Stimulated activated CD8-positive, alpha-beta memory T cell treated with anti-CD3 and anti-CD28 coated beads, Interleukin-4, amount 100 ng/mL, for 24 hours (primary cell): ENCODE data around the gene ARHGAP15.

ENCODE experiments used
- DNase-seq: peaks from one replicate; pipeline ENCODE4 v3.0.0-alpha.2; 2020; ENCODE audit warnings: low read depth

ARHGAP15 gene

DNA sequence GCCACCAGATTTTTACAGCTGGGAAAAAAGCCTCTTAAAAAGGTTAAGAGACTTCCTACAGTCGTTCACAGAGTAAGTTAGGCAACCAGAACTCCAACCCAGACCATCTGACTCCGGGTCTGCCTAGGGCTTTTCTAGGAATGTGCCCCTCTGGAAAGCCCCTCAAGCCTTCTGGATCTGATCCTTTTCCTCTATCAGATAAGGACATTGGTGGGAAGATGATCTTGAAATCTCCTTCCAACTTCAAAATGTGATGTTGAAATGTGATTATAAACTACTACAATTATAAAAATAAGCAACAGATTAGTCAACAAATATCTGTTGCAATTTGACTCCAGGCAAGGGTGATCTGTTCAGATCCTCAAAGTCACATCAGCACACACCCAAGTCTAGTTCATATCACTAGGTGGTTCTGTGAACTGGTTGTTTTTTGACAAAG, 270.4 kb downstream of the ARHGAP15 start:
- DNase-seq: no peak

DNA sequence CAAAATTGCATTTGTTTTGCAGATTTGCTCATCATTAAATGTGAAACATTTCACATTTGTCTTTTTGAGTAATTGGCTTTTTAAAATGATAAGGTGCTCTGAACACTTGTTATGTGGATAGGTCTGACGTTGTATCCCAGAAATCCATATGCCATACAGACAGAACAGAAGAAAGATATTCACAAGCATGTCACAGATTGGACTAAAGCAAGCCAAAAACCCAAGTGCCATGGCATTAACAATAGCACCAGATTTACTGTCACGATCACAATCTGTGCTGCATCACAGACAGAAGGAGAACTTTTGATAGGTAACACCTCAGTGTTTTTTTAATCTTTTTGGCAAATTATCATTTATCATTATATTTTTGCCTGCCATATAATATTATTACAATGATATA, 272.6 kb downstream of the ARHGAP15 start:
- DNase-seq: no peak

- no peak for DNase-seq
Measured at GRCh38 chr2:143402451-143402850, 273.2 kb downstream of the ARHGAP15 start.

DNA sequence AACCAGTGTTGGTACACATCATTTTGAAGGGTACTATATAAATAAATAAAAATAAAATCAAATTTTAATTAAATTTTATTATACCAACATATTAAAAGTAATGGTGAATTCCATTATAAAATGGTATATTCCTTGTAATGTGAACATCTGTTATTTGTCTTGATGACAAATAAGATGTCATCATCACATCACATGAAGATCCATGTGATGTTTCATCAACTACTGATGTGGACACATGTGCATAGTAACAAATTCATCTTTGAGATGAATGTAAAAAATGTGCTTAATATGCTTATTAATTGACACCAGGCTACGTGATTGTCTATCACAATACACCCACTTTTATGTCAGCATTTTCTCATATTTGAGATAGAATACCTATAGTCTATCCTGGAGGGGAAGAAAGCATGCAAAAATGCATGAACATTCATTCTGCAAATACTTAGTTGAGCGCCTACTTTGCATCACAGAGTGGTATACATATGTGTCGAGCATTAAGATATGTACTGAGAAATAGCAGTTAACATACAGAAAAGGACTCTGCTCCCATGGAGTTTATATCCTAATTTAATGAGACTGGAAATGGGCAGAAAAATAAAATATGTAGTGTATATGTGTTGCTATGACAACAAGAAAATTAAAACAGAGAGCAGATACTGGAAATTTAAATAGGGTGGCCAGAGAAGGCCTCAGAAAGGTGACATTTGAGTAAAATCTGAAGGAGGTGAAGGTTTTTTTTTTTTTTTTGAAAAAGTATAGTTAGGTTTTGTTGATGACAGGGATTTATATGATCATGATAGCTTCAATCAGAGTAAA, 281.1 kb downstream of the ARHGAP15 start:
- DNase-seq: no peak

DNA sequence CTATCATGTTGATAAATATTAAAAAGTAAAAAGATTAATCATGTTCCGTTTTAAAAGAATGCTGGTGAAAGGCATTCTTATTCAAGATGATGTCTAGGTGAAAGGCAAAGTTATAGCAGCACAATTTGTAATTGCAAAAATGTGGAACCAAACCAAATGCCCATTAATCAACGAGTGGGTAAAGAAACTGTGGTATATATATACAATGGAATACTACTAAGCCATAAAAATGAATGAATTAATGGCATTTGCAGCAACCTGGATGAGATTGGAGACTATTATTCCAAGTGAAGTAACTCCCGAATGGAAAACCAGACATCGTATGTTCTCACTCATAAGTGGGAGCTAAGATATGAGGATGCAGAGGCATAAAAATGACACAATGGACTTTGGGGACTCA, 286.4 kb downstream of the ARHGAP15 start:
- no peak for DNase-seq

DNA sequence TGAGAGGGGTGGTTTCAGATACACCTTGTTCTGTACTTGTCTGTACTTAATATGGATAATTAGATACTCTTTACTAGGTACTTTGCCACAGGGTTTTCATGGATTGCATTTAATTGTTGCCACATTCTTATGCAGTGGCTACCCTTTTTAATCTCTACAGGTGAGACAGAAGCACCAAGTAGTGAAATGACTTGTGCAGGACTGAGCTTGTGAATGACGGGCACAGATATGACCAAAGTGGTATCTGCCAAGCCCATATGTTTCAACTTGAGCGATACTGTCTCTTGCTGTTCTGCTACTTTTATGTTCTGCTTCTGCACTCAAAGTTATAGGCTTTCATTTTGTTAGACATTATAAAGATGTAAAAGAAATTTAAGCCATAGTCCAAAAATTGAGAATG, 288.2 kb downstream of the ARHGAP15 start:
- DNase-seq: no peak

DNA sequence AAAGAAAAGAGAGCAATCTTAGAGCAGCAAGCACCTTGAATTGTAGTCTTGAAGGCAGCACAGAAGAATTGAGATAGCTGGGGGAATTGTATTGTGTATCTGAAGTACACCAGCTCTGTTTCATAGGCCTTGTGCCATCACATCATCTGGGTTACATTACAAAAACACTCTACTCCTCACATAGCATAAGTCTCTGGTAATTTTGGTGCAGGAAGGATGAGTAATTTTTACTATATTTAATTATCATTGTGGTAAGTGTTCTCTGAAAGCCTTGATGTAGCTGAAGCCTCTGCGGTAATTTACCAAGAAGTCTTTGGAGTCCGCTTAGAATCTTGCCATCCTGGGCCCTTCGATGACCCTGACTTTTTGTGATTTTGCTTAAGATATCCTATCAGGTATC, 291.1 kb downstream of the ARHGAP15 start:
- DNase-seq: no peak

GRCh38 chr2:143422681-143423080, 293.5 kb downstream of the ARHGAP15 start:
- no peak for DNase-seq

GRCh38 chr2:143425896-143426295, 296.7 kb downstream of the ARHGAP15 start:
- no peak for DNase-seq

- DNase-seq: no peak
Measured at GRCh38 chr2:143426296-143426695, 297.1 kb downstream of the ARHGAP15 start.

- no peak for DNase-seq
Measured at GRCh38 chr2:143428700-143429099, 299.5 kb downstream of the ARHGAP15 start.

GRCh38 chr2:143429932-143430679, 300.9 kb downstream of the ARHGAP15 start:
- DNase-seq: no peak

DNA sequence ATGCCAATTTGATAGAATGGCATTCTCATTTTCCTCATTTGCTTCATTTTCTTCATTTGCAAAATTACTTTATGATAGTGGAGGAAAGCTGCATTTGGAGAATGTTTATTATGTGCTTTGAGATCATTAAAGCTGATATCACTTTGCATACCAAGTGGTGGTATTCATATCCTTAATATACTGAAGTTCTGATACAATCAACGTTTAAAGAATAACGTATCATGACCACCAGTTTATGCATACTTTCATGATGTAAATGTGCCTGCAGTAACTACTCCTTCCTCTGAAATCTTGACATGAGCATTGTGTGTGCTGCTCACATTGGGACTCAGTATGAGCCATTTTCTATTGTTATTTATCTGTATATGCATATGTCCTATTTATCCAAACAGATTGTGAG, 302.1 kb downstream of the ARHGAP15 start:
- DNase-seq: no peak

- DNase-seq: no peak
Measured at GRCh38 chr2:143433251-143433650, 304.0 kb downstream of the ARHGAP15 start.

DNA sequence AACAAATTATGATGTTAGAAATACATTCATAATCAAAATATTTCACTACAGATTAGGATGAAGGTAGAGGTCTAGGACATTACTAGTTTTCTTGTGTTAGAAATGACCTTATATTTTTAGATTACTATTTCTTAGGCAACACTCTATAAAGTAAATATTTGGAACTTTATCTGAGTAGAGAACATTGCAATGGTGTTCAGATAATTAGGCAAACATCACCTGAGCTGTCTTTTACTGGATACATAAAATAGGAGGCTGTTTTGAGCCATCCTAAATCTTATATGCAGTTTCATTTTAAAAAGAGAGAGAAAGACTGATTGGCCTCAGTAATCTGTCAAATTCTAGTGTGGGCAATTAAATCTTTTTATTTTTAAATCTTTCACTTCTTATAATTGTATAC, 304.6 kb downstream of the ARHGAP15 start:
- DNase-seq: no peak

DNA sequence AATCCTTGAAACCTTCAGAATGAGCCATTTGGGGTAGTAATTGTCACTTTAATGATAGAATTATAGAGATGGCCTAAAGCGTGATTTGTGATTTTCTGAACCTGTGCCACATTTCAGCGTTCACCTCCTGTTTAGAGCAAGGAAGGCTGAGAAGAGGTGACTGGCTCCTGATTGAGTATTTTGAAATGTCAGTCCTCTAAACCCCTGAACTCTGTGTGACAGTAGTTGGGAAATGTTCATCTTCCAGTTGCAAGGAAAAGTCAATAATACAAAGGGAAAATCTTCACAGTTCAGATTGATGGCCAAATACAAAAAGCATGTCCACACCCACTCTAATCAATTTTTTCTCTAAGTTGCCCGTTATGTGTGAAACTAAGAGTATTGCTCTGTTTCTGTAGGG, 305.2 kb downstream of the ARHGAP15 start:
- no peak for DNase-seq

DNA sequence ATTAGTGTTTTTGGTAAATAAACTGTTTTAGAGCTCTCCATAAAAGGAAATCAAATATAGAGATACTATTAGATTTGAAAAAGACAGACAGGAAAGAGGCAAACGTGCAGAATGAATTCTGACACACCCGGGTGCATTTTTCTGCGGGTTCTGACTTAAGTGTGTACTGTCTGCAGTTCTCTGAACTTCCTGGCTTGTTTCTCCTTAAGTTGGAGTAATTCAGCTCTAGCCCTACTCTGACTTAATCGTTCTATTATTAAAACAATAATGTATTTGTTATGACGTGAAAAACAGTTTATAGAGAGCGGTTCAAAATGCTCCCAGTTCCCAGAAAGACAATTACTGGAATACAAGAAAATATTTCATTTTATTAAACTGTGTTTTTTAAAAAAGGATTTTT, 305.9 kb downstream of the ARHGAP15 start:
- DNase-seq: no peak

GRCh38 chr2:143436951-143437350, 307.7 kb downstream of the ARHGAP15 start:
- no peak for DNase-seq

- no peak for DNase-seq
Measured at GRCh38 chr2:143440411-143441012, 311.3 kb downstream of the ARHGAP15 start.

- DNase-seq: no peak
Measured at GRCh38 chr2:143442193-143442592, 313.0 kb downstream of the ARHGAP15 start.

DNA sequence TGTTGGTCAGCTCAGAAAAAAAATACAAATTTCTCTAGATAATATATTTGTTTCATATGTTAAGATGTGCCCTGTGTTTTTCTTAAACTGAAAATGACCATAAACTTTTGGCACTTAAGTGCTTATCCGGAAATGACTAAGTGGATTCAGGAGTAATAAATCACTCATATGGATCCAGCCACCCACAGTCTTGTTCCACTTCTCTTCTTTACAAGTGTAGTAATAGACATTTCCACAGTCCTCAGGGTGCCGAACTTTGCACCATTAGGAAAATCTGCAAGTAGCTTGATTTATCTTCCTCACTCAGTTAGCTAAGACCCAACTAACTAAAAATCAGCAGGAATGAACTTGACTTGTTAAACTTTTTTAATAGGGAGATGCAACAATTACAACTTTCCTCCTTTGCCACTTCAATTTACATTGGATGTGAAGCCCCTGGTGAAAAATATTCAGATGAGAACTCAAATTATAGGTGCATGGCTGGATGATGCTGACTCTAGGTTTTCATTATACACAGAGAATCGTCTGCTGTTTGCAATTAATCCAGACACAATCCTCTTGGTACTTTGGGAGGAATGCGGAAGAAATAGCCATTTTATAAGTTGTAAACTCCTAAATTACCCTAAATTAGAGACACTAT, 322.5 kb downstream of the ARHGAP15 start:
- DNase-seq: no peak

DNA sequence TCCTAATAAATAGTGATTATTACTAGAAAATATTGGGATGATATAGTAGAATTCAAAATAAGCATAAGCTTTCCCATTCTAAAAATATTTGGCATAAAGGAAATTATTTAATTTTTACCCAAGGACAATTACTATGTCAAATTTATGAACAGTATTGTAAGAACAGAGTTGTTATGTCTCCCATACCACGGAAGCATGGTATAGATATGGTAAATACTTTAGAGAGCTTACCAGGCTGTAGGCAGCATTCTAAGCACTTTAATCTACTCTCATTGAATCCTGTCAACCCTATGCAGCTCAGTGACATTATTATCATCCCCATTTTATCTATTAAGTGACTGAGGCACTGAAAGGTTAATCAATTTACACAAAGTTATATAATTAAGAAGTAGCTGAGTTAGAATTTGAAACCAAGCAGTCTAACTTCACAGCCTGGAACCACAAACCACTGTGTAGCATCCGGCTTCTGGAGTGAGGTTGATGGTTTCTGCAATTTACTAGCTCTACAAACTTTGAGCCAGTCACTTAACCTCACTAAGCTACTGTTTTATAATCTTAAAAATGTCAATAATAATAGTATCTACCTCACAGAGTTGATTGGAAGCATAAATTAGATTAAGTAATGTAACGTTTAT, 323.7 kb downstream of the ARHGAP15 start:
- DNase-seq: peak; percentile 21
